ENCODE measurements around the gene TIMM50.

Gene TIMM50

DNA sequence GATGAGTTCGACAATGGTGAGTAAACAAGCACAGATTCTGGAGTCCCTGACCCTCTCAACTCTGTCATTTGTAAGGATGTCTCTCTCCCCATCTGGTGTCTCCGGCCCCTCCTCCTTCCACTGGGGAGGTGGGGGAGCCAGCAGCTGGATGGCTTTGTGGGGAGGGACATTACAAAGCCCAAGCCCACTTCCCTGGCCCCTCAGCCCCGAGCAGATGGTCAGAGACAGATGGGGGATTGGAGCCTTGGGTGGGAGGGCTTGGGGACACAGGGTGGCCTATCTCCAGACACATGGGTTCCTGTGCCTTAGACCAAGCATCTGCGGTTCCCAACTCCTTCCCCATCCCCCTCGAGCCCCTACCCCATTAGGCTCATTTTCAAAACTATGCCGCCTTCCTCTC is 2.5 kb downstream of the TIMM50 start:
- TF ChIP-seq, protein P1, sequence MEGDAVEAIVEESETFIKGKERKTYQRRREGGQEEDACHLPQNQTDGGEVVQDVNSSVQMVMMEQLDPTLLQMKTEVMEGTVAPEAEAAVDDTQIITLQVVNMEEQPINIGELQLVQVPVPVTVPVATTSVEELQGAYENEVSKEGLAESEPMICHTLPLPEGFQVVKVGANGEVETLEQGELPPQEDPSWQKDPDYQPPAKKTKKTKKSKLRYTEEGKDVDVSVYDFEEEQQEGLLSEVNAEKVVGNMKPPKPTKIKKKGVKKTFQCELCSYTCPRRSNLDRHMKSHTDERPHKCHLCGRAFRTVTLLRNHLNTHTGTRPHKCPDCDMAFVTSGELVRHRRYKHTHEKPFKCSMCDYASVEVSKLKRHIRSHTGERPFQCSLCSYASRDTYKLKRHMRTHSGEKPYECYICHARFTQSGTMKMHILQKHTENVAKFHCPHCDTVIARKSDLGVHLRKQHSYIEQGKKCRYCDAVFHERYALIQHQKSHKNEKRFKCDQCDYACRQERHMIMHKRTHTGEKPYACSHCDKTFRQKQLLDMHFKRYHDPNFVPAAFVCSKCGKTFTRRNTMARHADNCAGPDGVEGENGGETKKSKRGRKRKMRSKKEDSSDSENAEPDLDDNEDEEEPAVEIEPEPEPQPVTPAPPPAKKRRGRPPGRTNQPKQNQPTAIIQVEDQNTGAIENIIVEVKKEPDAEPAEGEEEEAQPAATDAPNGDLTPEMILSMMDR (IDR thresholded peaks at IDR 0.05), result no peak

DNA sequence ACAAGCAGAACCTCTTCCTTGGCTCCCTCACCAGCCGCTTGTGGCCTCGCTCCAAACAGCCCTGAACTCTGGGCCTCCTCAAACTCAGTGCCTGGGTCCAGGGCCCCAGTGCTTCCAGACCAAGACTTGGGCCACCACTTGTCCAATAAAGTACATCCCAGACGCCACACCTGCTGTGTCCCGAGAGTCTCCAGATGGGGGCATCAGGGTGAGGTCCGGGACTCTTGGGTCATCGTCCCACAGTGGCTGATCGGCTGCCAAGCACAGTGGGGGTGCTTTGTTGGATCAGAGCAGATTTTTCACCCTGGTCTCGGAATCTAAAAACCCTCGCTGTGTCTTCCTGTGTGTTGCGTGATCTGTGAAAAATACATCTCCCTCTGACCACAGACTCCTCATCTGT is 9.1 kb downstream of the TIMM50 start:
- TF ChIP-seq, protein P1 (IDR thresholded peaks at IDR 0.05), result no peak

DNA sequence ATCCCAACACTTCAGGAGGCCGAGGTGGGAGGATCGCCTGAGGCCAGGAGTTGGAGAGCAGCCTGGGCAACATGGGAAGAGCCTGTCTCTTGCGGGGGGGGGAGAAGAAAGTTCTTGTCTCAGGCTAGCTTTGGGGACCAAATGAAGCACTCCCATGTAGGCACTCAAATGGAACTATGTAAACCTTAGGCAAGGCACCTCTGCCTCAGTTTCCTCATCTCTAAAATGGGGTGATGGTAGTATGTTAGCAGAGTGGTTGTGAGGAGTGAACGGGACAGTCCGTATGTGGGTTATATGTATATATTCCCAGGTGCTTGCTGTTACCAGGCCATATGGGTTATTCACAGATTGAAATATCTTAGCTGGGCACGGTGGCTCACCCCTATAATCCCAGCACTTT is 11.6 kb downstream of the TIMM50 start:
- TF ChIP-seq, protein P1 (IDR thresholded peaks at IDR 0.05), result no peak

DNA sequence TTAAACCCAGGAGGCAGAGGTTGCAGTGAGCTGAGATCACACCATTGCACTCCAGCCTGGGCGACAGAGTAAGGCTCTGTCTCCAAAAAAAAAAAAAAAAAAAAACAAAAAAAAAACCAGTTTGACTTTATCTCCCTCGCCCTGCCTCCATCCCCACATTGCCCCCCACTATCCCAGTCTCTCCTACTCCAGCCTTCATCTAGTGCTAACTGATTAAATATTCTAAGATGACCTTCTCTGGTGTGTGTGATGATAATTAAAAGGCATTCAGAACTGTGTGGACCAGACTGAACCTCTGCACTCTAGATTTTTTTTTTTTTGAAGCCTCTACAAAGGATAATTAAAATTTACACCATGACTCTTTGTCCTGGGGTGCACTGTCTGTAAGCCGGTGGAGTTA is 12.2 kb downstream of the TIMM50 start:
- TF ChIP-seq, protein P1 (IDR thresholded peaks at IDR 0.05), result no peak

DNA sequence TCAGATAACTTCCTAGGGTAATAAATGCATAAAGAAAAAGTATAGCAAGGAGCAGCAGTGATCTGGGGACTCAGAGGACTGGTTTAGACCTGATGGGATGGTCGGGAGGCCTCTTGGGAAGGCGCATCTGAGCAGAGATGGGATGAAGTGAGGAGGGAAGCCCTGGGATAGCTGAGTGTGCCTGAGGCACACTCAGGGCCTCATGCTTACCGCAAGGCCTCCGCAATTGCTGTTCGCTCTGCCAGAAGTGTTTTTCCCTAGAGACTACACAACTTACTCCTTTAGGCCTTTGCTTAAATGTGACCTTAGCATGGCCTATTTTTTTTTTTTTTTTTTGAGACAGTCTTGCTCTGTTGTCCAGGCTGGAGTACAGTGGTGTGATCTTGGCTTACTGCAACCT is 14.0 kb downstream of the TIMM50 start:
- TF ChIP-seq, protein P1 (IDR thresholded peaks at IDR 0.05), result no peak

DNA sequence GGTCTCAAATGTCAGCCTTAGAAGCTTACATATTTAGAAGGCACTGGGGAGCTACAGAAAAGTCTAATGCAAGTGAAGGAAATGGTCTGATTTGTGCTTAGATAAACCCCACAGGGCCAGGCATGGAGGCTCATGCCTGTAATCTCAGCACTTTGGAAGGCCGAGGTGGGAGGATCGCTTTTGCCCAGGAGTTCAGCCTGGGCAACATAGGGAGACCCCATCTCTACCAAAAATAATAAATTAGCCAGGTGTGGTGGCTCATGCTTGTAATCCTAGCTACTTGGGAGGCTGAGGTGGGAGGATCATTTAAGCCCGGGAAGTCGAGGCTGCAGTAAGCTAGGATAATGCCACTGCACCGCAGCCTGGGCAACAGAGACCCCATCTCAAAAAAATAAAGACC is 15.4 kb downstream of the TIMM50 start:
- TF ChIP-seq, protein P1 (IDR thresholded peaks at IDR 0.05), result no peak

DNA sequence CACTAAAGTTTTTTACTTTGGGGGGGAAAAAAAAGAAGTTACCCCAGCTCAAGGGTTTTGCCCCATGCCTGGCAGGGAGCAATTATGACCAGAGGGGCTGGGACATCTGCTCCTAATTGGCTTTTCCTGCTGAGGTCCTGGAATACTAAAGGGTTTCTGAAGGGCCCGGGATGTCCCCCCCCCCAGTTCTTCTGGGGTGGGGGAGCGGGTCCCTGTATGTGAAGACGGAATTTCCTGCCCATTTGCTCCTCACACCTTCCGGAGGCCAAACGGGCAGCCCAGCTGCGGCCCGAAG is 17.0 kb downstream of the TIMM50 start:
- TF ChIP-seq, protein P1 (IDR thresholded peaks at IDR 0.05), result no peak

DNA sequence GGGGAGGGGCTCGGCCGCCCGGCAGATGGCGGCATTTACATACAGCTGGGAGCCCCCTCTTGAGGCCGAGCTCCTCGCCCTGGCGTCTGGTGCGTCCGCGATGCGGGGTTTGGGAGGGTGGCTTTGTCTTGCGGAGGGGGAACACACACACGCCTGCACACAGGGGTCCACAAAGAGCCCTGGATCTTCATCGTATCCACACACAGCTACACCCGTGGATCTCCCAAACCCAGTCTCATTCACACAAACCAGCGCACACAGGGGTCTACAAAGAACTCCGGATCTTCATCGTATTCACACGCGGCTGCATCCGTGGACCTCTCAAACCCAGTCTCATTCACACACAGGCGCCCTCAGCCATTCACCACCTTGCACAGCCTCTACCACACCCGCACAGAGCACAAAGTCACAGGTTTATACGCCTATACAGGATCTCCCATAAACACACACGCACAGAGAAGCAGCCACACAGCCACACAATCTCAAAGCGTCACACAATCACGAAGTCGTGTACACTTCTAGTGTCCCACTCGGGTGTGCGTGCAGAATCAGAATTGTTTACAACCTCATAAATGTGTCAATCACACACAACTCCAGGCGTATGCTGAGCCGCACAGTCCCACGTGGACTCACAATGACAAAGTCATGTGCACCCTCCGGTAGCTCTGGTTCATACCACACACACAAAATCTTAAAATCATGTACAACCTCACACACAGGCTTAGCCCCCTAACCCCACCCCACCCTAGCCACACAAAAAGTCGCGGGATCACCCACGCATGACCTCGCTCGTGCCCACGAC is 17.6 kb downstream of the TIMM50 start:
- TF ChIP-seq, protein P1 (IDR thresholded peaks at IDR 0.05), result no peak

All from LNCAP (cell line).